Measurements from ENCODE around the gene CEP95.
A peak's percentile ranks its signal among the peaks of the same experiment; 100 is the strongest.
"Not testable (repeated sequence)": the region's sequence is repeated elsewhere in the genome, so short reads cannot be mapped to it uniquely, and the experiment has no call there.

Gene CEP95

DNA sequence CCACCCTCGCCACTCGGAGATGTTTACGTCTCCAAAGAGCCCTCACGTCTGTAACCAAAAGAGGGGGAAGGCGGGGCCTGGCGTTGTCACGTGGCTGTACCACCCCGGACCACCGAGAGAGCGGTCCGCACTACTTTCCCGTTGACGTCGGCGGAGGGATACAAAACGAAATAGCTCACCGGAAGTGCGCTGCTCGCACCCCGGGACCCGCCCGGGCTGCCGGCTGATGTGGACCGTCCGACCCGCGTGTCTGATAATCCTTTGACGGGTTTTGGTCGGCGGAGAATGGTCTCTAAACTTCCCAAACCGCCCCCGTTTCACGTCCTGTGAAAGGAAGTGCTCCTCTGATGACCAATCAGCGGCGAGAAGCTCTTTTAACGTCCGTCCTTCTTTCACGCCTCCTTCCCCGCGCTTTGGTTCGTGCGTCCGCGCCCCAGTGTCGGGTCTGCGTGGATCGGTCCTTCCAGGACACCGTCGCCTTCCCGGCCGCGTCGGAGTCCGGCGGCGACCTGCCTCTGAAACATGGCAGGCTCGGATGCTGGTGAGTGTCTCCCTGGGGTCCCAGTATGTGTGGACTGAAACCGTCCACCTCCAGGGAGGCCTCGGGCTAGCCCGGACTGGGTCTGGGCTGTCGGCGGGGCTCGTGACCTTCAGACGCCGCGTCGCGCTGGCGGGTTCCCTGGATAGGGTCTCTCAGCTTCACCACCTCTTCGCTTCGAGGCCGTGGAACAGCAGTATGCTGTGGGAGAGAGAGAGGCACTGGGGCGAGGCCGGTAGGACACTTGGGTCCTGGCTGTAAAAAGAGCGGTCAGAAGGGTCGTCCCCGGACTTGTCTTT lies at the start of gene CEP95:
Gene CEP95, plus strand, starts transcription at position 402 of the 837 bp plus-strand sequence. Its CDS starts 121 bp downstream, at position 523.
- DNase-seq: peak in 1 of 2 donors; percentile 97

GRCh38 chr17:64457156-64457555 lies 49.6 kb upstream of the CEP95 start:
- DNase-seq: no peak

DNA sequence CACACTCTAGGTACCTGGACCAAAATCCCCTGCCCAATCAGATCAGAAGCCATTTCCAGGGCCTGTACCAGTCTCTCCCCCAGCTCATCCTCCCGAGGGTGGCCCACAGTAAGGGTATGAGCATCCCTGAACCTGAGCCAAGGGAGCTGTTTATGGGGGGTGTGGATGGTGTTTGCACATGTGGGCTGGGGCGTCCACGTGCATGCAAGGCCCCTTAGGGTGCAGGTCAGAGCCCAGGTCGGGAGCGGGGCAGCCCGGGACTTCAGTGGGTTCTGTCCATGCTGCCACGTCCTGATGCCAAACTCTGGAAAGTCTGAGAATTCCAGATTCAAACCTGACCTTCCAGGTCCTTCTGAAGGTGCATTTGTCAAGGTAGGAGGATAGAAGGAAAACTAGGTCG lies 48.0 kb upstream of the CEP95 start:
- DNase-seq: no peak

DNA sequence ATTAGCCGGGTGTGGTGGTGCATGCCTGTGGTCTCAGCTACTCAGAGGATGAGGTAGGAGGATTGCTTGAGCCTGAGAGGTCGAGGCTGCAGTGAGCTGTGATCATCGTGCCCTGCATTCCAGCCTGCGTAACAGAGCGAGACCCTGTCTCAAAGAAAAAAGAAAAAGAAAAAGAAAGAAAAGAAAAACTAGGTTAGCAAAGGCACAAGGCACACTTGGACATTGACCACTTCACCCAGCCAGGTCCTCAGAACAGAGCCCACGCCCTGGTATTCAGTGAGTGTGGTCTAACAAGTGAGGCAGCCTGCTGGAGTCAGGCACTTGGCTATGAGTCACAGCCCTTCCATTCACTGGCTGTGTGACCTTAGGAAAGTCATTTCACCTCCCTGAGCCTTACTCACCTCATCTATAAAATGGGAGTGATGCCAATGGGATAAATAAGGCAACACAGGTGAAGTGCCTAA lies 47.5 kb upstream of the CEP95 start:
- DNase-seq: no peak

GRCh38 chr17:64459818-64460217 lies 47.0 kb upstream of the CEP95 start:
- DNase-seq: not testable (repeated sequence)

GRCh38 chr17:64460955-64461354 lies 45.8 kb upstream of the CEP95 start:
- DNase-seq: no peak

- no peak for DNase-seq
These were observed 45.0 kb upstream of the CEP95 start for GRCh38 chr17:64461788-64462187.

DNA sequence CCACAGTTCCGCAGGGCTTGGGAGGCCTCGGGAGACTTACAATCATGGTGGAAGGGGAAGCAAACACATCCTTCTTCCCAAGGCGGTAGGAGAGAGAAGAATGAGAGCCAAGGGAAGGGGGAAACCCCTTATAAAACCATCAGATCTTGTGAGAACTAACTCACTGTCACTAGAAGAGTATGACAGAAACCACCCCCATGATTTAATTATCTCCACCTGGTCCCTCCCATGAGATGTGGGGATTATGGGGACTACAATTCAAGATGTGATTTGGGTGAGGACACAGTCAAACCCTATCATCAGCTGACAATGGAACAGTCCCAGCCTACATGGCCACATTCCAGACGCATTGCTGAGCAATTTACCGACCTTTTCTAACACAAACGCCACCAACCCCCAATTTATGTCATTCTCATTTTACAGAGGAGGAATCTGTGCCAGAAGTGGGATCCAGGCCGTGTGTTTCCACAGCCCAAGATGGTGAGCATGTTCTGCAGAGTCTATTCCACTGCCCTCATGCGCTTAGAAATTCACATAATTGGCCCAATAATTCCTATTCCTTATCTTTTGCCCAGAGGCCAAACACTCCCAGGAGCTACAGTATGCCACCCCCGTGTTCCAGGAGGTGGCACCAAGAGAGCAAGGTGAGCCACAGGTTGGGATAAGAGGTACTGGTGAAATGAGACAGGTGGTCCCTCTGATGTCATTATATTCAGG lies 40.6 kb upstream of the CEP95 start:
- no peak for DNase-seq

- DNase-seq: not testable (repeated sequence)
These were observed 39.9 kb upstream of the CEP95 start for GRCh38 chr17:64466834-64467233.

GRCh38 chr17:64470625-64471024 lies 36.2 kb upstream of the CEP95 start:
- no peak for DNase-seq

- DNase-seq: no peak
These were observed 35.3 kb upstream of the CEP95 start for GRCh38 chr17:64471440-64471839.

DNA sequence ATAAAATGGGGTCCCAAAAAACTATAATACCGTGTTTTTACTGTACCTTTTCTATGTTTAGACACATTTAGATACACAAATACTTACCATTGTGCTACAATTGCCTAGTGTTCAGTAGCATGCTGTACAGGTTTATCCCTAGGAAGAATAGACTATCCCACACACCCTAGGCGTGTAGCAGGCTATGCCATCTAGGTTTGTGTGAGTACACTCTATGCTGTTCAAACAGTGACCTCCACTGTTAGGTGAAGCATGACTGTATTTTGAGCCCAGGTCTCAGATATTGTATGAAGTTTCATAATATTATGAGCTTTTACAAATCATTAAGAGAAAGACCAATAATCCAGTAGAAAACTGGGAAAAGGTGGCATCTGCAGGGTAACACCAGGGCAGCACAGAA lies 34.2 kb upstream of the CEP95 start:
- DNase-seq: no peak

DNA sequence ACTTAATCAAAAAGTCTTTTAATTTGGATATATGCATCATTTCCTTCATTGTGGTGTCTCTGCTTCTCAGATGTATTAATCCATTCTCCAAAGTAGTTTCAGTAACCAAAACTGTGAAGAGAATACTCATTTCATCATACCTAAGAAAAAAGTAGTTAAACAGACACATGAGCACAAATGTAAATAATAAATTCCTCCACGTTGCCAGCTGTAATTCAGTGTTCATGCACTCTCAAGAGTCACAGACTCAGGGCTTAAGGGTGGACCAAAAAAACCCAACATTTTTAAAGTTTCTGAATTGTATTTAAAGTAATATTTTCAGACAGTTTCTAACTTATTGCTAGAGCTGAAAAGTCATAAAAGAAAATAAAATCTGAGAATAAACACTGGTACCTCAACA lies 28.9 kb upstream of the CEP95 start:
- no peak for DNase-seq

DNA sequence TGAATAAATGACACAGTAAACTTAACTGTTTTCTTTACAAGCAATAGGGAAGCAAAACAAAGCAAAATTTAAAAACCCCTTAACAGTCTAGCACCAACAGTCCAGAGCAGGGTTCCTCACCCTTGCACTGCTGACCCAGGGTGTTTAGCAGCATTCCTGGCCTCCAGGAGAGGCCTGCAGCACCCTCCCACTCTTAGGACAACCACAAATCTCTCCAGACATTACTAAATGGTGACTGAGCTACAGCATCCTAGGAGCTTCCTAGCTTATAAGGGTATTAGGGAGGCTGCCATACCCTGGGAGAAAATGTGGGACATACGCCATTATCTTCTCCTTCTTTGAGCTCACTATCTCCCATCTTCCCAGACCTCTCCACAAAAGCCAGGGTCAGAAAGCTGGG lies 25.8 kb upstream of the CEP95 start:
- DNase-seq: no peak

- DNase-seq: no peak
These were observed 22.4 kb upstream of the CEP95 start for GRCh38 chr17:64484380-64484779.

DNA sequence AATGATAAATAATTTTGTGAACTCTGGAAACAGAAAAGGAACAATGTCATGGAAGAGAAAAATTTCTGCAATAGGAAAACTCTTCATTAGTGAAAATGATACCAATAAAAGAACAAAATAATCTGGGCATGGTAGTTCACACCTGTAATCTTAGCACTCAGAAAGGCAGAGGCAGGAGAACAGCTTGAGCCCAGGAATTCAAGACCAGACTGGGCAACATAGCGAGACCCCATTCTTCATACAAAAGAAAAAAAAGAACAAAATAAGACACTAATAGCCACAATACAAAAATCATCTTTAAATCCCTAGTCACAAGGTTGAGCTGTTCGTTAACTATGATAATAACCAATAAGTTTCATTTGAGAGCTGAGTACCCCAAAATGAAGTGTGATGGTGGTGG lies 18.5 kb upstream of the CEP95 start:
- DNase-seq: no peak

- peak; percentile 67 to 69 for DNase-seq
These were observed 15.5 kb upstream of the CEP95 start for GRCh38 chr17:64491034-64491860.

DNA sequence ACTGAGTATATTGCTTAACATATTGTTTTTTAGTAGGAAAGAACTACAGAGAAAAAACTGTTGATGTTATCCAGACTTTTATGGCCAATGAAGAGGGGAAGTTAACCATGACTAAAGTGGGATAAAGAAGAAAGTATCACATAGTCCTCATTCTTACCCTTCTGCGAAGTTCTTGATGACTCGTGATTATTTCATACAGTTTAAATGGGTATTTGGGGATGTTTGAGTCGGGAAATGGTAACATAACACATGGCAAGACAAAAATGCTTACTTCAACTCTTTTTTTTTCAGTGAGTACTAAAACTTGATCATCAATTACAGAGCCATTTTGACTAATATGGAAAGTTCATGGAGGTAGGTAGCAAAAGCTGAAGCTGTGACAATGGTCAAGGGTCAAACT lies 14.8 kb upstream of the CEP95 start:
- DNase-seq: no peak

DNA sequence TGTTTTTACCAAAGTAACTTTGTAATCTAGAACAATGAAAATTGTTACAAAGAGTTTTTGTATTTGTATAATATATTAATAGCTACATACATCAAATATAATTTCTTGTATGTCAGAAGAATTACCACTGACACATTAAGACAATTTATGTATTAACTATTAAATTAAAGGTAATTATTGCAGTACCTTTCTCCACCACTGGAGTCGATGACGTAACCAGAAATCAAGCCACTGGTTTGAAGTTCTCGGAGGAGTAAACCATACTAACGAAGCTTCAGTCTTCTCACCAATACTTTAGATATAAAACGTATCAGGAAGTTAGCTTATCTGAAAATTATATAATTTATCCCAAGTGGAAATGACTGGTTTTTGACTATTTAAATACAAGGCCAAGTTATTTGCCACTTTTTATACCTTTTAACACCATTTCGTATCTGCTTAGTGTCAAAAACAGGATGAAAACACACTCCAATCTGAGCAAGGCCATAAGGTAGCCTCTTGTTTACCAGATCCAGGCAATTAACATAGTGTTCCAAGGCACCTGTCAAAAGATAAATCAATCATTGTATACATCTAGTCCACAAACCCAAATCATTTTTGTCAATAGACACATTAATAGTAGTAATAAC lies 14.2 kb upstream of the CEP95 start:
- DNase-seq: peak; percentile 25 to 80

DNA sequence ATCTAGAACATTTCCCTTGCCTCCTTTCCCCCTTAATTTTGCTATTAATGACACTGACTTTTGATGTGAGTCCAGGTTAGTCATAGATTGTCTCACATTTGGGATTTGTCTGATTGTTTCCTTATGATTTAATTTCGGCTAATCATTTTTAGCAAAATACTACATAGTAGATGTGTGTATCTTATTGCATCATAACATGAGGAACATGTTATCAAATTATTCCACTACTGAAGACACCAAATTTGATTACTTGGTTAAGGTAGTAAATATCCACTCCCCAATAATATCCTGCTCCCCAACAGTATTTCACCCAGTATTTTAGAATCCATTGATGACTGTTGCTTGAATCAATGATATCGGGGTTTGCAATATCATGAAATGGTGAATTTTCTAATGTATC lies 12.7 kb upstream of the CEP95 start:
- no peak for DNase-seq

DNA sequence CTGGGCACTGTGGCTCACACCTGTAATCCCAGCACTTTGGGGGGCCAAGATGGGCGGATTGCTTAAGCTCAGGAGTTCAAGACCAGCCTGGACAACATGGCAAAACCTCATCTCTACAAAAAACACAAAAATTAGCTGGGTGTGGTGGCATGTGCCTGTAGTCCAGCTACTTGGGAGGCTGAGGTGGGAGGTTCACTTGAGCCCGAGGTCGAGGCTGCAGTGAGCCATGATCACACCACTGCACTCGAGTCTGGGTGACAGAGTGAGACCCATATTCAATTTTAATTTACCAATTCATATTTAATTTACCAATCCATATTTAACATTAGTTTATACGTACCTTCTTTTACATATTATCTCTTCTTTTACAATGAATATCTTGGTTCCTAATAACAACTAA lies 11.5 kb upstream of the CEP95 start:
- not testable (repeated sequence) for DNase-seq

GRCh38 chr17:64496348-64496785 lies 10.4 kb upstream of the CEP95 start:
- no peak for DNase-seq

All from CD4-positive, alpha-beta T cell treated with Interleukin-4 for 1 hour (primary cell).